Epithelial cell of proximal tubule (primary cell): ENCODE results near the gene LRRC36. TPM values are rescaled to one million over a fixed set of nuclear protein-coding genes. Genes with fewer than 3 reads are reported as not detected.

Source experiments
- DNase-seq: peaks from one replicate; pipeline ENCODE4 v3.0.0-alpha.2; 2011; ENCODE audit warnings: low read depth
- H3K4me3 ChIP-seq: 2 replicates; pipeline ENCODE4 v1.5.1; 2011; ENCODE audit warnings: low read depth, mild to moderate bottlenecking, low read length
- total RNA-seq: library from RNA; depleted of rRNA; stranded (reverse); fragments of >200 nt; gene quantifications from 2 replicates; pipeline ENCODE4 v1.2.3, GENCODE V29; 2015
- TF ChIP-seq, protein P1 (sequence below): conservative IDR thresholded peaks from 2 replicates; pipeline ENCODE4 v1.5.1; 2012; ENCODE audit warnings: low read depth, mild to moderate bottlenecking, low read length

Gene LRRC36
- total RNA-seq, 1 donor from 2014 or later, result 0.52 TPM

GRCh38 chr16:67390816-67391423 is 64.3 kb downstream of the LRRC36 start:
- TF ChIP-seq, protein P1, sequence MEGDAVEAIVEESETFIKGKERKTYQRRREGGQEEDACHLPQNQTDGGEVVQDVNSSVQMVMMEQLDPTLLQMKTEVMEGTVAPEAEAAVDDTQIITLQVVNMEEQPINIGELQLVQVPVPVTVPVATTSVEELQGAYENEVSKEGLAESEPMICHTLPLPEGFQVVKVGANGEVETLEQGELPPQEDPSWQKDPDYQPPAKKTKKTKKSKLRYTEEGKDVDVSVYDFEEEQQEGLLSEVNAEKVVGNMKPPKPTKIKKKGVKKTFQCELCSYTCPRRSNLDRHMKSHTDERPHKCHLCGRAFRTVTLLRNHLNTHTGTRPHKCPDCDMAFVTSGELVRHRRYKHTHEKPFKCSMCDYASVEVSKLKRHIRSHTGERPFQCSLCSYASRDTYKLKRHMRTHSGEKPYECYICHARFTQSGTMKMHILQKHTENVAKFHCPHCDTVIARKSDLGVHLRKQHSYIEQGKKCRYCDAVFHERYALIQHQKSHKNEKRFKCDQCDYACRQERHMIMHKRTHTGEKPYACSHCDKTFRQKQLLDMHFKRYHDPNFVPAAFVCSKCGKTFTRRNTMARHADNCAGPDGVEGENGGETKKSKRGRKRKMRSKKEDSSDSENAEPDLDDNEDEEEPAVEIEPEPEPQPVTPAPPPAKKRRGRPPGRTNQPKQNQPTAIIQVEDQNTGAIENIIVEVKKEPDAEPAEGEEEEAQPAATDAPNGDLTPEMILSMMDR, result no peak
- DNase-seq, result no peak
- no peak overlapping the region for H3K4me3 ChIP-seq

- no peak overlapping the region for H3K4me3 ChIP-seq
- TF ChIP-seq, protein P1, result no peak
- DNase-seq, result no peak
Measured at GRCh38 chr16:67391424-67392300, 65.0 kb downstream of the LRRC36 start.

- no peak for DNase-seq
- H3K4me3 ChIP-seq, result no peak overlapping the region
- TF ChIP-seq, protein P1, result no peak
Measured at GRCh38 chr16:67392301-67393059, 65.9 kb downstream of the LRRC36 start.

DNA sequence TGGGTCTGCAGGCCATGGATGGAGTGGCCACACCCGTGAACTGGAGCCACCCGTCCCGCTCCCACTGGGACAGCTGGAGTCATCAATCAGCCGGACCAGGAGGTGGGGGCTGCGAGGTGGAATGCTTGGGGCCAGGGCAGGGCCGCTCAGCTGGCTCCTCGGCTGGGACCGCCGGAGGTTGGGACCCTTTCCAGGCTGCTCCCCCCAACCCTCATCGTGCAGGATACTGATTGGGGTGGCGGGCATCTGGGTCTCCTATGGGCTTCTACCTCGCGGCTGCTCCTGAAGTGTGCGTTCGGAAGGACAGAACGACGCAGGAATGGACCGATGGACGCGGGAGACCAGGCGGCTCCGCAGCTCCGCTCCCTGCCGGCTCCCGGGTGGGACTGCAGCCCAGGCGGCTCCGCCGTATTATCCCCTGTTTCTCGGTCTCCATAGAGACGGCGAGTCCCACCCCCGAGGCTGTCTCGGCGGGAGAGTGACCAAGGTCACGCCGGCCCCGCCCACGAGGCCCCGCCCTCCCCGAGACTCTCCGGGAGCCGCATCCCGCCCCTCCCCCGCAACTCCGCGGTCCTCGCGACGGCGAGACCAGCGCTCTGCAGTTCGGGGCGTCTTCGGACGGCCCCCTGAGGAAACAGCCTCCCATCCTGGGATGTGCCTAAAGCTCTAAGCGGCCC is 66.6 kb downstream of the LRRC36 start, which contains the start of gene TPPP3:
TSS of gene TPPP3 (minus strand) at position 388 of the 677 bp plus-strand sequence. CDS start 2,387 bp downstream, outside the sequence.
- no peak for DNase-seq
- H3K4me3 ChIP-seq, result peak within 1 kb of the TSS; percentile 29

DNA sequence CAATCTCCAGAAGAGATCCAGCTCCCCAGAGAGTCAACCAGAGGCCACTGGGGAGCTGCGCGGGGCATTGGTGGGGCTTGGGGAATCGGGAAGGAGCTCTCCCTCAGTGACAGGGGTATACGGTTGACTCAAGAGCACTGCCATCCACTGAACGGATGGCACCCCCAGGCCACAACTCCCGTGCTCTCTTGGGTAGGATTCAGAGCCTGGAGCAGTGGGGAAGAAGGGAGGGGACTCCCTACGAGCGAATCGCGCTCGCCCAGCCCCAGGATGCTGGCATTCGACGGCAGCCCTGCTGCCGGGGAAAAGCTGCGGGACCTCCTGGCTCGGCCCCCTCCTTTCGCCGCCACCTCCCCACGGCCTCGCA is 67.2 kb downstream of the LRRC36 start:
- peak overlapping the region; percentile 29 for H3K4me3 ChIP-seq
- TF ChIP-seq, protein P1, result no peak
- no peak for DNase-seq

More for the DNA sequence above, 66.6 kb downstream of the LRRC36 start, which contains the start of gene TPPP3:
- TF ChIP-seq, protein P1, result peak; percentile 57
